Right cardiac atrium (tissue), 5 donors: ENCODE measurements around the gene GRK6. TPM values are rescaled to one million over a fixed set of nuclear protein-coding genes. Genes with fewer than 3 reads are reported as not detected.

Source experiments
- ATAC-seq, 2 donors: fragments of 200-7000 bp; cut with Tn5 transposase; one replicate each; pipeline versions ENCODE4 v1.8.0 to v1.9.1; 2020; ENCODE audit warnings: moderate library complexity in 2 of 2, mild to moderate bottlenecking in 1 of 2
- DNase-seq, 3 donors: peaks; one replicate each; pipeline ENCODE4 v3.0.0-alpha.2; 2020
- H3K27ac ChIP-seq: one replicate; pipeline ENCODE4 v1.5.1; 2013; ENCODE audit warnings: mild to moderate bottlenecking, low read length, control low read depth, moderate library complexity
- H3K27me3 ChIP-seq: one replicate; pipeline ENCODE4 v1.6.1; 2013; ENCODE audit not compliant: control insufficient read depth, insufficient read depth
- H3K4me1 ChIP-seq: one replicate; pipeline ENCODE4 v1.6.1; 2013; ENCODE audit warnings: low read length; ENCODE audit not compliant: control insufficient read depth, insufficient read depth
- H3K4me3 ChIP-seq: one replicate; pipeline ENCODE4 v1.5.1; 2013; ENCODE audit warnings: low read length, control low read depth
- H3K9me3 ChIP-seq: one replicate; pipeline ENCODE4 v1.6.1; 2013; ENCODE audit warnings: low read length; ENCODE audit not compliant: control insufficient read depth
- WGBS: extraction: QIAGEN DNeasy Blood & Tissue Kit; methylation state at CpG from one replicate; pipeline ENCODE4 v1.1.7; 2013; 5-methylcytosine and 5-hydroxymethylcytosine counted together
- intact Hi-C, 4 donors: fragments of 100-400 bp; cut with DNase I; formaldehyde crosslinking; loops; one replicate each; pipeline versions ENCODE4 v1.11.0 to v1.14.0; 2022 to 2023
- long read RNA-seq, 4 donors: library from polyadenylated mRNA; unstranded; transcript quantifications; one replicate each; pipeline ENCODE4 v2.0.0, GENCODE V29; 2020 to 2021
- polyA plus RNA-seq: library from polyadenylated mRNA; stranded (reverse); fragments of 200-250 nt; gene quantifications from one replicate; pipeline ENCODE4 v1.2.3, GENCODE V29; 2013
- total RNA-seq, 4 donors: library from RNA; stranded (reverse); fragmentation: NEBNext Ultra II Directional; extraction: Animal tissue kit (Norgen Biotek cat#: 25700); gene quantifications; one replicate each; pipeline ENCODE4 v1.2.1, GENCODE V29; 2021
- donor health status: healthy with polysubstance abuse.
- donor health status: DM: no; HTN: yes; CAD: no.
- donor health status: DM: no; HTN: no; CAD: no.
- donor health status: DM: no; HTN: yes; CAD: no; lungs with severe emphysema.
- donor health status: DM: yes; HTN: yes; CAD: no.

GRK6 gene
- total RNA-seq: 10 to 100 TPM; 13.2 to 16.9 (median 15.5) TPM
- 7.4 TPM for polyA plus RNA-seq
- long read RNA-seq, donor 1, transcript GRK6-201 (16 exons, 2,939 nt): major isoform, 35 of 63 reads
- long read RNA-seq, donor 1, transcript GRK6-211 (16 exons, 2,571 nt): minor isoform, 12 of 63 reads
- long read RNA-seq, donor 1, partial matches to known transcripts: 7 of 63 reads
- long read RNA-seq, donor 1, other reads (novel, unspliced or antisense): 9 of 63 reads
- long read RNA-seq, donor 2, transcript GRK6-201 (16 exons, 2,939 nt): major isoform, 17 of 26 reads
- long read RNA-seq, donor 2, partial matches to known transcripts: 2 of 26 reads
- long read RNA-seq, donor 2, other reads (novel, unspliced or antisense): 7 of 26 reads
- long read RNA-seq, donor 3, transcript GRK6-201 (16 exons, 2,939 nt): major isoform, 5 of 11 reads
- long read RNA-seq, donor 3, partial matches to known transcripts: 4 of 11 reads
- long read RNA-seq, donor 3, other reads (novel, unspliced or antisense): 0 of 11 reads
- long read RNA-seq, donor 4, transcript GRK6-201 (16 exons, 2,939 nt): major isoform, 17 of 31 reads
- long read RNA-seq, donor 4, partial matches to known transcripts: 2 of 31 reads
- long read RNA-seq, donor 4, other reads (novel, unspliced or antisense): 7 of 31 reads

GRCh38 chr5:177426566-177427210 is at the start of gene GRK6:
Gene GRK6 (plus strand): TSS chr5:177426676. CDS start chr5:177426846, 170 bp downstream.
- no peak for ATAC-seq
- H3K4me3 ChIP-seq: peak within 1 kb of the TSS; percentile 89
- intact Hi-C loops: no loop called here

DNA sequence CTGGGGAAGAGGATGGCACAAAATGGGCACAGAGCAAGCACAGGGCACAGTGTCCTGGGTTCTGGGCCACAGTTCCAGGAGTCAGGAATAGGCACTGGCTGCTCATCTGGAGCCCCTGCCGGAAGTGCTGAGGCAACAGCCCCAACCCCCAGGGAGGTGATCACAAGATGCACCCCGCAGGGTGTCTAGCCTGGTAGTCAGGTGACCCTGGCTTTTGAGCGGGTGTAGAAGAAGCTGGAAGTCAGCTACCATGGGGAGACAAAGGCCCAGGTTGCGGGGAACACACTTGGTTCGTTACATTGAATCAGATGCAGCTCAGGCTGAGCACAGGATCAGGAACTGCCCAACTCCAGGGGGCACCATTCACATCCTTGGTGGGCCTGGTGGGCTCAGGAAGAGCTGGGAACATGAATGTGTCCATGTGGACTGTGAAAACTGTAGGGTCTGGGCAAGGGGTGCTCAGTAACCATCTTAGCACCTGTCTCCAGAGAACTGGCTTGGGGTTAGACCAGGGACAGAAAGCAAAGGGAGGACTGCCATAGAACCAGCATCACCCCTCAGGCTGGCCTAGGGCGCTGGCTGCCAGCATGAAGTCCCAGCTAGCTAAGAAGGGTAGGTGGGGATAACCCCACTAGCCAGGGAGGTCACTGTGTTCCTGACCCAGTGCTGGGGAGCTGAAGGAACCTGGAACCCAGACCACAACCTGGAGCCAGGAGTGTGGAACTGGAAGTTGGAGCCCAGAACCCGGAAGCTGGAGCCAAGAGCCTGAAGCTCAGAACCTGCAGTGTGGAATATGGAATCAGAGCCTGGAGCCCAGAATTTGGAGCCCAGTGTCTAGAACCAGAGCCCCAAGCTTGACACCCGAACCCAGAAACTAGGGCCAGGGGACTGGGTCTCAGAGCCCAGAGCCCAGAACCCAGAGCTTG is 48.4 kb upstream of the GRK6 start:
- Histone ChIP-seq H3K27me3 (no peaks in the 10 kb centered on the region), H3K4me1 (no peaks in the 10 kb centered on the region), H3K4me3 (no peak overlapping the region), H3K27ac (no peak overlapping the region), H3K9me3 (no peaks in the 10 kb centered on the region)
- DNase-seq: no peak
- 82% methylated on average over 8 of the region's 8 CpGs for WGBS
- no peak for ATAC-seq
- intact Hi-C loops: no loop called here

More at GRCh38 chr5:177426566-177427210, at the start of gene GRK6:
- peak within 1 kb of the TSS; percentile 93 for H3K27ac ChIP-seq
- no peaks in the 10 kb centered on the region for H3K27me3 ChIP-seq
- peaks cover 11% of the 10 kb centered on the region for H3K4me1 ChIP-seq
- DNase-seq: peak; percentile 41 to 84 (median 76)
- WGBS: under 1% methylated on average over 82 of the region's 82 CpGs
- H3K9me3 ChIP-seq: no peaks in the 10 kb centered on the region

GRCh38 chr5:177378884-177379883 is 47.3 kb upstream of the GRK6 start:
- no peak overlapping the region for H3K27ac ChIP-seq
- no peak for ATAC-seq
- H3K9me3 ChIP-seq: no peaks in the 10 kb centered on the region
- no peaks in the 10 kb centered on the region for H3K4me1 ChIP-seq
- H3K4me3 ChIP-seq: no peak overlapping the region
- intact Hi-C loops: no loop called here
- 82% methylated on average over 15 of the region's 15 CpGs for WGBS
- DNase-seq: no peak
- H3K27me3 ChIP-seq: no peaks in the 10 kb centered on the region

- Histone ChIP-seq H3K27ac (no peak overlapping the region), H3K4me1 (no peaks in the 10 kb centered on the region), H3K9me3 (no peaks in the 10 kb centered on the region), H3K4me3 (no peak overlapping the region), H3K27me3 (no peaks in the 10 kb centered on the region)
- ATAC-seq: no peak
- DNase-seq: no peak
- WGBS: 86% methylated on average over 6 of the region's 6 CpGs
- intact Hi-C loops: no loop called here
Observed at GRCh38 chr5:177380805-177381126, 45.7 kb upstream of the GRK6 start.

DNA sequence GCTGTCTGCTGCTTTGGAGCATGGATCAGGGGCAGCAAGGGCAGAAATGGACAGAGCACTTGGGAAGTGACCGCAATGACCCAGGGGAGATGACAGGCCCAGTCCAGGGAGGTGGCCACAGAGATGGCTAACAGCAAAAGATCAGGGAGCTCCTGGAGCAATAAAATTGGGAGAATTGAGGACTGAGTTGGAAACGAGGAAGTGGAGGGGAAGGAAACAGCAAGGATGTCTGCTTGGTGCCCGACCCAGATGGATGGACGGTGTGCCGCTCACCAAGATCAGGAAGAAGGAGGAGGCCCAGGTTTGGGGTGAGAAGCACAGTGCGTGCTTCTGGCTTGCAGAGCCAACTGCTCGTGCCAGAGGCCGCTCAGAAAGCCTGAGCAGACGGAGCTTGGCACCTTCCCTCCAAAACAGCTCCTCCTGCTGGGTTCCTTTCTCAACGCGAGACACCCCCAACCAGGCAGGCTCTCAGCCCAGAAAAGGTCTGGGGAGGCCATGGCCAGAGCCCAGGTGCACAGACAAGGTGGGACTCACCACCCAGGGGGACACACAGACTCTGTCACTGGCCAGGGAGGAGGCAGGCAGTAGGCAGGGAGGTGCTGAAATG is 44.0 kb upstream of the GRK6 start:
- WGBS: 19% methylated on average over 11 of the region's 11 CpGs
- no peaks in the 10 kb centered on the region for H3K9me3 ChIP-seq
- H3K27ac ChIP-seq: no peak overlapping the region
- ATAC-seq: peak; percentile 21 to 33
- H3K4me1 ChIP-seq: no peaks in the 10 kb centered on the region
- peak in 2 of 3 donors; percentile 65 to 70 for DNase-seq
- H3K4me3 ChIP-seq: no peak overlapping the region
- intact Hi-C loops: no loop called here
- no peaks in the 10 kb centered on the region for H3K27me3 ChIP-seq

DNA sequence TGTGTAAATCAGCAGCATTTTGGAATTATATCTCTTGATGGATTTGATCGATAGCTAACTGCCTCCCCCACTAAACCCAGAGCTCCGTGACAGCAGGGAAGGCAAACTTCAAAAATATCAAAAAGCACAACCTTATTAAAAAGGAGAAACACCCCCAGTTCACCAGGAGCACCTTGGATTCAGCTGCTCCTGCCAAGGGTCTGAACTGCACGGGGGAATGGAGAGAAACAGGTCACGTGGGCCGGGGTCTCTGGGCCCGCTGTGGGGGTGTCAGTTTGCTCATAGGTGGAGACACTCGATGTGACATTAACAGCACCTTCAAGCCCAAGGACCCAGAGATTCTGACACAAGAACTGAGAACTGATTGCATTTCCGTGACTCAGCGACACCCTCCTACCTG is 43.3 kb upstream of the GRK6 start:
- no peak overlapping the region for H3K27ac ChIP-seq

GRCh38 chr5:177384134-177384533 is 42.3 kb upstream of the GRK6 start, which contains the start of gene SLC34A1:
Gene SLC34A1 (plus strand): TSS chr5:177384434. CDS start chr5:177385742, 1,308 bp downstream.
- intact Hi-C loops: no loop called here
- WGBS: 63% methylated on average over 4 of the region's 4 CpGs
- no peaks in the 10 kb centered on the region for H3K9me3 ChIP-seq
- H3K27ac ChIP-seq: no peak within 1 kb of the TSS
- no peak within 1 kb of the TSS for H3K4me3 ChIP-seq
- H3K4me1 ChIP-seq: no peaks in the 10 kb centered on the region
- DNase-seq (no peak), ATAC-seq (no peak)
- no peaks in the 10 kb centered on the region for H3K27me3 ChIP-seq

More for the DNA sequence above, 43.3 kb upstream of the GRK6 start:
- Histone ChIP-seq H3K9me3 (no peaks in the 10 kb centered on the region), H3K4me3 (no peak overlapping the region), H3K27me3 (no peaks in the 10 kb centered on the region), H3K4me1 (no peaks in the 10 kb centered on the region)
- intact Hi-C loops: no loop called here
- DNase-seq: no peak
- WGBS: 88% methylated on average over 9 of the region's 9 CpGs
- no peak for ATAC-seq

- no peak for DNase-seq
- Histone ChIP-seq H3K4me1 (no peaks in the 10 kb centered on the region), H3K4me3 (no peak overlapping the region), H3K9me3 (no peaks in the 10 kb centered on the region), H3K27me3 (no peaks in the 10 kb centered on the region), H3K27ac (no peak overlapping the region)
- WGBS: 65% methylated on average over 11 of the region's 11 CpGs
- no peak for ATAC-seq
- intact Hi-C loops: loop anchor here in 1 of 4 donors (5.0 kb wide), 1 partner anchor 117 kb away; no protein-coding TSS in a partner anchor
Observed at GRCh38 chr5:177385720-177386119, 40.8 kb upstream of the GRK6 start.

GRCh38 chr5:177386542-177386941 is 39.9 kb upstream of the GRK6 start:
- H3K27me3 ChIP-seq: no peaks in the 10 kb centered on the region
- no peak overlapping the region for H3K27ac ChIP-seq
- H3K4me3 ChIP-seq: no peak overlapping the region
- no peaks in the 10 kb centered on the region for H3K9me3 ChIP-seq
- intact Hi-C loops: loop anchor here in 1 of 4 donors (5.0 kb wide), 1 partner anchor 116 kb away; no protein-coding TSS in a partner anchor
- ATAC-seq (no peak), DNase-seq (no peak)
- no peaks in the 10 kb centered on the region for H3K4me1 ChIP-seq
- WGBS: 87% methylated on average over 8 of the region's 8 CpGs
